ENCODE data around the gene SEPTIN5. TPM values are rescaled to one million over a fixed set of nuclear protein-coding genes. Genes with fewer than 3 reads are reported as not detected.

SEPTIN5 gene
- total and polyA plus RNA-seq, 9 of the 15 experiments (the other 6 are each of a cell fraction or from before 2014, with no cell fraction given): 0.03 to 195 (median 119) TPM

DNA sequence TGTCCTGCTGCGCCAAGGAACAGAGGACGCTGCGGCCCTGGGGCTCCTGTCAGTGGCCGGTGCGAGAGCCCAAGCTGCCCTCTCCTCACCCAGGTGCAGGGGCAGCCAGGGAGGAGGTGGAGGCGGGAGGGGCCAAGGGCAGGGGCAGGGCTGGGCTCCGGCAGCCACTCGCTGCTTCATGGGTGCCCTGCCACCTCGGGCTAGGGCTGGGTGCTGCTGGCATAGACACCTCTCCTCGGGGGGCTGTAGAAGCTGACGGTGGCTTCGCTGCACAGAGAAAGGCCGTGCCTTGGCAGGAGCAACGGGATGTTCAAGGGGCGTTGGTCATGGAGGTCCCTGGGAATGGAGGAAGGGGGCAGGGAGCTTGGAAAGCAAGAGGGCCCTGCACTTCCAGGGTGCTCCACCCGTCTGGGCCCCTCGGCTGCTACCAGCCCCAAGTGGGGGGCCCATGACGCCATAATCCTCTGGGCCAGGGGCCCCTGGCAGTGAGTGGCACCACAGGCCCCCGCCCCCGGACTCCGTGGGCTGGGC lies 44.7 kb downstream of the SEPTIN5 start (continued):
- TF ChIP-seq, protein P1, sequence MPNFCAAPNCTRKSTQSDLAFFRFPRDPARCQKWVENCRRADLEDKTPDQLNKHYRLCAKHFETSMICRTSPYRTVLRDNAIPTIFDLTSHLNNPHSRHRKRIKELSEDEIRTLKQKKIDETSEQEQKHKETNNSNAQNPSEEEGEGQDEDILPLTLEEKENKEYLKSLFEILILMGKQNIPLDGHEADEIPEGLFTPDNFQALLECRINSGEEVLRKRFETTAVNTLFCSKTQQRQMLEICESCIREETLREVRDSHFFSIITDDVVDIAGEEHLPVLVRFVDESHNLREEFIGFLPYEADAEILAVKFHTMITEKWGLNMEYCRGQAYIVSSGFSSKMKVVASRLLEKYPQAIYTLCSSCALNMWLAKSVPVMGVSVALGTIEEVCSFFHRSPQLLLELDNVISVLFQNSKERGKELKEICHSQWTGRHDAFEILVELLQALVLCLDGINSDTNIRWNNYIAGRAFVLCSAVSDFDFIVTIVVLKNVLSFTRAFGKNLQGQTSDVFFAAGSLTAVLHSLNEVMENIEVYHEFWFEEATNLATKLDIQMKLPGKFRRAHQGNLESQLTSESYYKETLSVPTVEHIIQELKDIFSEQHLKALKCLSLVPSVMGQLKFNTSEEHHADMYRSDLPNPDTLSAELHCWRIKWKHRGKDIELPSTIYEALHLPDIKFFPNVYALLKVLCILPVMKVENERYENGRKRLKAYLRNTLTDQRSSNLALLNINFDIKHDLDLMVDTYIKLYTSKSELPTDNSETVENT (CRISPR knock-in tag; IDR thresholded peaks at IDR 0.05): peak; percentile 11; the same call in 1 of the 2 replicates

DNA sequence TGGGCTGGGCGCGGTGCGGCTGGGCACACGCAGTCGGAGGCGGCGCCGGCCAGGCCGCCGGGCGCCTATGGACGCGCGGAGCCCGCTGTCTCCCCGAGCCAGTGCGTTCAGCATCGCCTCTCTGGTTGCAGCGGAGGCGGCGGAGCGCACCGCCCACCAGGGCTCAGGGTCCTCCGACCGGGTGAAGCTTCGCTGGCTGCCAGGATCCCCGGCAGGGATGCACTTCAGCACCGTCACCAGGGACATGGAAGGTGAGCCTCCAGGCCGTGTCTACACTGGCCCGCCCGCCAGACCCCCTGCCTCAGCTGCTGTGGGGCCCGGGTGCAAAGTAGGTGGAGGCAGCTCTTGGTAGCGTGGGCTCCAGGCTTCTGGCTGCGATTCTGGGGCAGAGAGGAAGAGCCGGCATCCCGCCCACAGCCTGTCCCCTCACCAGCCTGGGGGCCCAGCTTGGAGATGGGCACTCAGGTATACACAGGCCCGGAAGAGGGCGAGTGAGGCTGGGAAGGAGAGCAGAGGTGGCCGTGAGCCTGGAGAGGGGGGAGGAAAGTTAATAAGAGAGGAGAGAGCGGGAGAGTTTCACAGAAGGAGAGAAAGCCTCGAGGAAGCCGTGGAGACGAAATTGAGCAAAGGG lies 45.2 kb downstream of the SEPTIN5 start:
- peaks cover 30 to 49% of the 10 kb centered on the region in 2 experiments; a peak in 4 of 5 replicates for H3K27me3 ChIP-seq (ENCODE audit: control insufficient read depth in 2 of 2, insufficient read depth in 2 of 2, low read length in 2 of 2)
- peaks cover 24 to 97% of the 10 kb centered on the region in 2 experiments; a peak in 4 of 5 replicates for H3K4me1 ChIP-seq (replicated peaks in 1 of 2; ENCODE audit: control insufficient read depth in 2 of 2, insufficient read depth in 2 of 2, low read length in 2 of 2)
- H3K27ac ChIP-seq (ENCODE audit: extremely low read depth, low read depth, low read length): no peak overlapping the region
- intact Hi-C loops (cut with micrococcal nuclease): loop anchor here (5.0 kb wide), 1 partner anchor 133 kb away; no protein-coding TSS in a partner anchor
- DNase-seq (ENCODE audit: extremely low read depth in 1 of 4, low spot score in 3 of 4) (no peak), FAIRE-seq (no peak), ATAC-seq (no peak)
- peaks cover under 1% of the 10 kb centered on the region; the same call in 1 of the 3 replicates for H3K36me3 ChIP-seq (ENCODE audit: control insufficient read depth, insufficient read depth, low read length)
- H3K4me3 ChIP-seq: no peak overlapping the region
- H3K9me1 ChIP-seq (ENCODE audit: control insufficient read depth, insufficient read depth, low read length): peaks cover 9% of the 10 kb centered on the region
- peaks cover 31% of the 10 kb centered on the region for H4K20me1 ChIP-seq (replicated peaks; ENCODE audit: control insufficient read depth, insufficient read depth, low read length)
- peak overlapping the region; percentile 76 for H2AFZ ChIP-seq (ENCODE audit: low read depth, low read length)
- H3K4me2 ChIP-seq (ENCODE audit: insufficient read depth, low read length): no peak overlapping the region
- 54% methylated on average over 43 of the region's 43 CpGs for WGBS (ENCODE audit: insufficient coverage, low coverage, missing lambda C conversion rate)
- peak overlapping the region; percentile 41 to 50 for H3K9ac ChIP-seq (ENCODE audit: insufficient read depth in 1 of 2, low read depth in 2 of 2, low read length in 2 of 2)
- no TSS peak for BruUV-seq (replicated peaks)
- in situ Hi-C loops (cut with MboI): no loop called here
- ChIA-PET POLR2A (interaction anchor here (0.8 to 1.1 kb wide), 4 partner anchors 8 to 173 kb away, joined by 3 to 6 read pairs (median 3); no protein-coding TSS in a partner anchor), CTCF (ENCODE audit: low intra/inter-chr PET ratio) (interaction anchor here (0.9 to 1.5 kb wide), 2 partner anchors 20 to 151 kb away, joined by 4 to 8 read pairs; no protein-coding TSS in a partner anchor)
- H3K79me2 ChIP-seq (ENCODE audit: control insufficient read depth, insufficient read depth, low read length): peaks cover 25% of the 10 kb centered on the region
- H3K9me3 ChIP-seq (replicated peaks; ENCODE audit: control insufficient read depth, insufficient read depth, low read depth, low read length): no peaks in the 10 kb centered on the region
- no peak for TF ChIP-seq SMARCB1 (IDR thresholded peaks at IDR 0.05; ENCODE audit: insufficient read length, low read depth)
- no peak for TF ChIP-seq EHMT2 (IDR thresholded peaks at IDR 0.05)
- TF ChIP-seq JUNB (CRISPR knock-in tag; conservative IDR thresholded peaks at IDR 0.05): no peak
- TF ChIP-seq PYGO2 (tag; IDR thresholded peaks at IDR 0.05): no peak
- no peak for TF ChIP-seq SRSF7 (optimal IDR thresholded peaks at IDR 0.05; ENCODE audit: low read depth, low read length)
- TF ChIP-seq MAZ (CRISPR knock-in tag; conservative IDR thresholded peaks at IDR 0.05 in 1 of 2, IDR thresholded peaks at IDR 0.05 in 1 of 2): no peak
- no peak for TF ChIP-seq TEAD1 (CRISPR knock-in tag; IDR thresholded peaks at IDR 0.05)
- peak; percentile 75 for TF ChIP-seq ZNF699 (CRISPR knock-in tag; IDR thresholded peaks at IDR 0.05; ENCODE audit: insufficient replicate concordance)
- TF ChIP-seq NR2F6 (CRISPR knock-in tag; IDR thresholded peaks at IDR 0.05): 0 out of 2 replicates have a peak, but pooled peaks have one; percentile 43
- peak; percentile 74; the same call in 1 of the 2 replicates for TF ChIP-seq HDAC8 (tag; IDR thresholded peaks at IDR 0.05)
- TF ChIP-seq ZFX (CRISPR knock-in tag; IDR thresholded peaks at IDR 0.05): no peak
- TF ChIP-seq, protein P2, sequence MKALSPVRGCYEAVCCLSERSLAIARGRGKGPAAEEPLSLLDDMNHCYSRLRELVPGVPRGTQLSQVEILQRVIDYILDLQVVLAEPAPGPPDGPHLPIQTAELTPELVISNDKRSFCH (CRISPR knock-in tag; IDR thresholded peaks at IDR 0.05): no peak
- TF ChIP-seq, protein P2 (tag; IDR thresholded peaks at IDR 0.05): 0 out of 2 replicates have a peak, but pooled peaks have one; percentile 67
- no peak for TF ChIP-seq SIN3B (IDR thresholded peaks at IDR 0.05; ENCODE audit: low read depth)
- TF ChIP-seq ZNF12 (CRISPR knock-in tag; IDR thresholded peaks at IDR 0.05): no peak
- TF ChIP-seq, protein P3, sequence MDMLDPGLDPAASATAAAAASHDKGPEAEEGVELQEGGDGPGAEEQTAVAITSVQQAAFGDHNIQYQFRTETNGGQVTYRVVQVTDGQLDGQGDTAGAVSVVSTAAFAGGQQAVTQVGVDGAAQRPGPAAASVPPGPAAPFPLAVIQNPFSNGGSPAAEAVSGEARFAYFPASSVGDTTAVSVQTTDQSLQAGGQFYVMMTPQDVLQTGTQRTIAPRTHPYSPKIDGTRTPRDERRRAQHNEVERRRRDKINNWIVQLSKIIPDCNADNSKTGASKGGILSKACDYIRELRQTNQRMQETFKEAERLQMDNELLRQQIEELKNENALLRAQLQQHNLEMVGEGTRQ (CRISPR knock-in tag; IDR thresholded peaks at IDR 0.05): no peak
